Panc1 (cell line): Measurements from ENCODE around the gene USP27X. TPM values are rescaled to one million over a fixed set of nuclear protein-coding genes. Genes with fewer than 3 reads are reported as not detected.

Source experiments
- ATAC-seq: fragments of 200-7000 bp; cut with Tn5 transposase; 2 replicates; pipeline ENCODE4 v1.9.1; 2020; ENCODE audit warnings: mild to moderate bottlenecking, moderate library complexity
- Bru-seq: library from RNA; stranded (reverse); fragments of 400-500 nt; gene quantifications from one replicate; lab custom pipeline; 2021; lab: Mats Ljungman, UMichigan
- BruChase-seq, 2 experiments: library from RNA; stranded (reverse); fragments of 400-500 nt; gene quantifications; one replicate each; lab custom pipeline; 2021; lab: Mats Ljungman, UMichigan
- BruUV-seq: library from RNA; stranded (reverse); fragments of 400-500 nt; replicated peaks from 2 replicates; lab custom pipeline; 2021; lab: Mats Ljungman, UMichigan
- CTCF ChIA-PET: fragments of 300-600 bp; sonication (Branson Sonifier 250); formaldehyde crosslinking; loops from one replicate; lab custom pipeline; 2022; ENCODE audit warnings: antibody characterized with exemption; lab: Charles Lee
- POLR2A ChIA-PET: fragments of 300-600 bp; sonication (Branson Sonifier 250); formaldehyde crosslinking; loops from one replicate; lab custom pipeline; 2022; ENCODE audit warnings: antibody characterized with exemption; lab: Charles Lee
- DNase-seq: peaks from one replicate; pipeline ENCODE4 v3.0.0-alpha.2; 2010; ENCODE audit warnings: low read depth, low spot score
- H3K27ac ChIP-seq: 2 replicates; pipeline ENCODE4 v1.5.1; 2011; ENCODE audit warnings: mild to moderate bottlenecking, low read length, inconsistent platforms
- H3K27me3 ChIP-seq: fragments of 200-500 bp; sonication (Bioruptor generic); 2 replicates; pipeline ENCODE4 v1.6.0; 2014; ENCODE audit warnings: low read length, inconsistent platforms; ENCODE audit not compliant: control insufficient read depth, insufficient read depth
- H3K36me3 ChIP-seq: fragments of 200-500 bp; sonication (Bioruptor generic); 2 replicates; pipeline ENCODE4 v1.5.1; 2014; ENCODE audit warnings: inconsistent platforms, mild to moderate bottlenecking, low read length, moderate library complexity; ENCODE audit not compliant: control insufficient read depth, insufficient read depth
- H3K4me1 ChIP-seq: 2 replicates; pipeline ENCODE4 v1.5.1; 2011; ENCODE audit warnings: inconsistent platforms, mild to moderate bottlenecking, low read length, moderate library complexity; ENCODE audit not compliant: control insufficient read depth, insufficient read depth
- H3K4me3 ChIP-seq, 2 experiments: 2 replicates each; pipeline ENCODE4 v1.5.1; 2011 to 2012; ENCODE audit warnings: low read depth in 2 of 2, low read length in 2 of 2, mild to moderate bottlenecking in 2 of 2, inconsistent platforms in 1 of 2, moderate library complexity in 1 of 2
- H3K9me3 ChIP-seq: fragments of 200-500 bp; sonication (Bioruptor generic); 2 replicates; pipeline ENCODE4 v1.5.1; 2014; ENCODE audit warnings: low read depth, mild to moderate bottlenecking, inconsistent platforms, low read length, moderate library complexity; ENCODE audit not compliant: control insufficient read depth, insufficient read depth
- CTCF ChIP-seq: fragments of 450-650 bp; IDR thresholded peaks from 2 replicates; pipeline ENCODE4 v1.5.1; 2017; ENCODE audit warnings: mild to moderate bottlenecking
- POLR2AphosphoS5 ChIP-seq: IDR thresholded peaks from 2 replicates; pipeline ENCODE4 v1.6.1; 2012; ENCODE audit warnings: mild to moderate bottlenecking, low read depth, low read length, moderate library complexity
- REST ChIP-seq, 2 experiments: IDR thresholded peaks; 2 replicates each; pipeline ENCODE4 v1.6.1; 2011 to 2012; ENCODE audit warnings: low read depth in 2 of 2, control low read depth in 1 of 2, low read length in 1 of 2, mild to moderate bottlenecking in 1 of 2, moderate library complexity in 1 of 2; ENCODE audit not compliant: insufficient read depth in 1 of 2
- SIN3A ChIP-seq: IDR thresholded peaks from 2 replicates; pipeline ENCODE4 v1.6.1; 2012; ENCODE audit warnings: low read depth, mild to moderate bottlenecking, low read length, moderate library complexity, borderline replicate concordance; ENCODE audit not compliant: insufficient read depth
- TCF7L2 ChIP-seq: IDR thresholded peaks from 2 replicates; pipeline ENCODE4 v1.6.1; 2011; ENCODE audit warnings: mild to moderate bottlenecking, low read depth, low read length, inconsistent platforms
- in situ Hi-C: cut with HindIII; loops from 2 replicates; pipeline ENCODE4 v1.10.0; 2016; ENCODE audit warnings: low sequenced_read_pairs, low pct_unique_long_range_greater_than_20kb
- intact Hi-C: fragments of 100-400 bp; cut with micrococcal nuclease; formaldehyde crosslinking; loops from one replicate; pipeline ENCODE4 v1.10.0; 2022; ENCODE audit not compliant: unreplicated experiment
- long read RNA-seq: library from polyadenylated mRNA; unstranded; transcript quantifications from one replicate; pipeline ENCODE4 v2.0.0, GENCODE V29; 2021; ENCODE audit not compliant: unreplicated experiment
- polyA plus RNA-seq: library from polyadenylated mRNA; unstranded; fragments of >200 nt; gene quantifications from one replicate; pipeline ENCODE4 v1.2.1, GENCODE V29; 2012; ENCODE audit warnings: missing spikeins; ENCODE audit not compliant: insufficient read length
- total RNA-seq: library from RNA; stranded (reverse); gene quantifications from one replicate; pipeline ENCODE4 v1.2.1, GENCODE V29; 2021; ENCODE audit not compliant: unreplicated experiment

USP27X gene
- total RNA-seq: 3.1 TPM
- 4.2 TPM for polyA plus RNA-seq
- Bru-seq, nascent RNA: percentile 50 among the genes with signal in this experiment
- percentile 74 among the genes with signal in this experiment for BruChase-seq, experiment 1, labeled RNA remaining after a 2-hour chase
- BruChase-seq, experiment 2, labeled RNA remaining after a 6-hour chase: percentile 43 among the genes with signal in this experiment
- long read RNA-seq, transcript USP27X-201 (1 exons, 2,618 nt): major isoform, 7 of 7 reads
- long read RNA-seq, partial matches to known transcripts: 0 of 7 reads
- long read RNA-seq, other reads (novel, unspliced or antisense): 0 of 7 reads

GRCh38 chrX:49878834-49879655 is at the start of gene USP27X:
Gene USP27X, plus strand, starts transcription at chrX:49879484. Its CDS starts 824 bp downstream, at chrX:49880308.
- TF ChIP-seq POLR2AphosphoS5: no peak
- TF ChIP-seq SIN3A: 0 out of 2 replicates have a peak, but pooled peaks have one; percentile 30
- TF ChIP-seq CTCF: peak; percentile 70
- TF ChIP-seq REST (IDR thresholded peaks at IDR 0.05; ENCODE audit: insufficient read depth in 1 of 2, low read depth in 2 of 2, low read length in 1 of 2): no peak
- TF ChIP-seq TCF7L2: no peak
- H3K4me3 ChIP-seq: peak within 1 kb of the TSS; percentile 60 to 65
- H3K9me3 ChIP-seq: no peaks in the 10 kb centered on the region
- ATAC-seq (peak; percentile 97), DNase-seq (peak; percentile 48)
- ChIA-PET CTCF (interaction anchor here (0.5 to 0.9 kb wide), 4 partner anchors 12 to 299 kb away, joined by 3 to 5 read pairs (median 4); no protein-coding TSS in a partner anchor), POLR2A (no interaction called here)
- peak within 1 kb of the TSS; percentile 82 for H3K27ac ChIP-seq
- intact Hi-C loops: no loop called here
- H3K27me3 ChIP-seq: no peaks in the 10 kb centered on the region; the same call in 1 of the 2 replicates
- no peaks in the 10 kb centered on the region for H3K36me3 ChIP-seq
- H3K4me1 ChIP-seq: no peaks in the 10 kb centered on the region; the same call in 1 of the 2 replicates
- in situ Hi-C loops: no loop called here
- BruUV-seq: no TSS peak

DNA sequence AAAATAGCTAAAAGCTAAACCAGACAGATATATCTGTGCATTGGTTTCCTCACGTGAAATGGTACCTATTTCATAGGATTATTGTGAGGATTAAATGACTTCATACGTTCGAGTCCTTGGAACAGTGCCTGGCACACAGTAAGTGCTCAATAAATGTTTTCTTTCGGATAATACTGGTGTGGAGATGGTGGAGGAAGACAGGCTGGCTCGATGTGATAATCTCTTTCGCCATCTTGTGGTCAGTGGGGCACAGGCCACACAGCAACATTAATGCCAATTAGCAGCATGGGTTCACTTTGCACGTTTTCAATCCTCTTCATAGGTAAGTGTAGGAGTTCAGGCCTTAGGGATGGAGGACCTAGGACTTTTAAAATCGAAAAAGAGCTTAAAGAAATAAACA is 40.9 kb upstream of the USP27X start:
- Histone ChIP-seq H3K4me3 (no peak overlapping the region), H3K9me3 (no peaks in the 10 kb centered on the region), H3K27me3 (peaks cover 3% of the 10 kb centered on the region; the same call in 1 of the 2 replicates), H3K27ac (no peak overlapping the region), H3K4me1 (no peaks in the 10 kb centered on the region), H3K36me3 (no peaks in the 10 kb centered on the region)
- ChIA-PET CTCF (interaction anchor here (0.9 kb wide), 1 partner anchor 1209 kb away, joined by 6 read pairs; no protein-coding TSS in a partner anchor), POLR2A (no interaction called here)
- ATAC-seq: peak; percentile 91
- peak; percentile 12 for DNase-seq
- in situ Hi-C loops: no loop called here
- BruUV-seq: no TSS peak
- no peak for TF ChIP-seq POLR2AphosphoS5
- TF ChIP-seq CTCF: peak; percentile 85
- intact Hi-C loops: loop anchor here (2.0 kb wide), 1 partner anchor 76 kb away; no protein-coding TSS in a partner anchor
